ENCODE measurements around the gene YJEFN3.

The YJEFN3 gene

DNA sequence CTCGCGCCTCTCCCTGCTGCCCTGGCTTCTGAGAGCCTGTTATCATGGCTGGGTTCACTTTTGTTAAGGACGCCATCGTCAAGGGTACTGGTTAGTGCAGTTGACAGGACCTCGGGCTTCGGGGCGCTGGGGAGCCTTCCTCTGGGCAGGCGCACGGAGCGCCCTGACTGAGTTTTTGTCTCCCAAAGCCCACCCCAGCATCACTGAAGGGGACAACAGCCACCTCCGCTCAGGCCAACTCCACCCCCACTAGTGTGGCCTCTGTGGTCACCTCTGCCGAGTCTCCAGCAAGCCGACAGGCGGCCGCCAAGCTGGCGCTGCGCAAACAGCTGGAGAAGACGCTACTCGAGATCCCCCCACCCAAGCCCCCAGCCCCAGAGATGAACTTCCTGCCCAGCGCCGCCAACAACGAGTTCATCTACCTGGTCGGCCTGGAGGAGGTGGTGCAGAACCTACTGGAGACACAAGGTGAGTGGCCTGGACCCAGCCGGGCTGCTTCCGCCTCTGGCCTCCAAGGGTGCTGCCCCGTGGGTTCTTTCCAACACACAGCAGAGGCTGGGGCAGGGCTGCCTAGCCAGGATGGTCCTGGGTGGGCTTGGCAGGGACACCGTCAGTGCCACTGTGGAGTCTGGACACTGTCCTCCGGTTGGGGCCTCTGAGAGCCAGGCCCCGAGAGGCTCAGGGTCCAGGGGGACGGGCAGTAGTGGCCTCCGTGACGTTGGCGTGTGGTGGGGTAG is 30.3 kb upstream of the YJEFN3 start:
- no peak for DNase-seq (ENCODE audit: low read depth in 2 of 2)

DNA sequence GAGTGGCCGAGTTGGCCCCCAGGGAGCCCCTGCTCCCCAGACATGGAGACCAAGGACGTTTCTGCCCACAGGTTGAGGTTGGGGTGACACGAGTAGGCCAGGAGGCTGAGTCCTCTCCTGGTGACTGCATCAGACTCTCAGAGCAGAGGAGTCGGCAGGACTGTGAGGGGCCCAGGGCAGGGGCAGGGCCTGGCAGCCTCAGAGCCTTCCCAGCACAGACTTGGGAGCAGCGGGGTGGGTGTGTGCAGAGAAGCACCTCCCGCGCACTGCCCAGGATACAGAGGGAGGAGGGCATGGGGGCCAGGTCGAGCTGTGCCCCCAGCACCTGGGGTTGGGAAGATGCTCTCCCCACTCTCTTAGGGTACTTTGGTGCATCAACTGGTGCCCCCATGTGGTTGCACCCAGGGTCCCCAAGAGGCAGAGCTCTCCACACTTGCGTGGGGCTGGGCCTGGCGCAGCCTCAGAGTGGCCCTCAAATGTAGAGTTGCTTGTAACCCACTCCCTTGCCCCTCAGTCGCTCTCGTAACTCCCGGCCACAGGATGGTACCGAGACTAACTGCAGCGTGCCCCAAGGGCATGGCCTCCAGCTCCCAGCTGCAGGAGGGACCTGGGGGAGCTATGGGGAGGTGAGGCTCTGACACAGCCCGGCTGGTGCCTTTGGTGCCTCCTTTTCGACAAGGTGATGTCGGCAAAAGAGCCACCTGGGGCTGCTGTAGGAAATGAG is 29.3 kb upstream of the YJEFN3 start:
- no peak for DNase-seq (ENCODE audit: low read depth in 2 of 2)

DNA sequence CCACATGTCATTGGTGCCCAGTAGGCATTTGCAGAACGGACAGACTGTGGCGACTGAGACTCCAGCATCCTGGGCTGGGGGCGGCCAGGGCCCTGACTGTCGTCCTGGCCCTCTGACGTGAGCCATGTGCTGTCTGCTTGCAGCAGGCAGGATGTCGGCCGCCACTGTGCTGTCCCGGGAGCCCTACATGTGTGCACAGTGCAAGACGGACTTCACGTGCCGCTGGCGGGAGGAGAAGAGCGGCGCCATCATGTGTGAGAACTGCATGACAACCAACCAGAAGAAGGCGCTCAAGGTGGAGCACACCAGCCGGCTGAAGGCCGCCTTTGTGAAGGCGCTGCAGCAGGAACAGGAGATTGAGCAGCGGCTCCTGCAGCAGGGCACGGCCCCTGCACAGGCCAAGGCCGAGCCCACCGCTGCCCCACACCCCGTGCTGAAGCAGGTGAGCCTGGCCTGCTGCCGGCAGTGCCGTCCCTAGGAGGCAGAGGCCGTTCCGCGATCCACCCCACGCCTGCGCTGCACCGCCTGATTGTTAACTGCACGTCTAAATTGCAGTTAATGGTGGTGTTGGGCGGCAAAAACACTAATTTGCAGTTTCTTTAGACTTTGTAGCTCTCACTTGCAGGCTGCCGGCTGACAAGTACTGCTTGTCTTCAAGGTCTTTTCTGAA is 27.6 kb upstream of the YJEFN3 start:
- no peak for DNase-seq (ENCODE audit: low read depth in 2 of 2)

DNA sequence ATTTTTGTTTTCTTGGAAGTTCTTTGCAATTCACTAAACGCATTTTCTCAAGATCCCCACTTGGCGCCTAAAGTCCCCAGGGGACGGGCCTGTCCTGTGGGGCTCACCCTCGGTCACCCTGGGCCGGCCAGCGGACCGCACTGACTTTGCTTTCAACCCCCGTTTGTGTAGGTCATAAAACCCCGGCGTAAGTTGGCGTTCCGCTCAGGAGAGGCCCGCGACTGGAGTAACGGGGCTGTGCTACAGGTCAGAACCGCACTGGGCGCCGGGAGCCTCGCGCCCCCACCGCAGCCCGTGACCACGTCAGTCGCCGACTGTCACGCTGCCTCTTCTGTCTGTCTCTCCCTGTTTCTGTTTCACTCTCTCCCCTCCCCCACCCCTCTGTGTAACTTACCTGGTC is 26.9 kb upstream of the YJEFN3 start:
- DNase-seq (ENCODE audit: low read depth in 2 of 2), result no peak

DNA sequence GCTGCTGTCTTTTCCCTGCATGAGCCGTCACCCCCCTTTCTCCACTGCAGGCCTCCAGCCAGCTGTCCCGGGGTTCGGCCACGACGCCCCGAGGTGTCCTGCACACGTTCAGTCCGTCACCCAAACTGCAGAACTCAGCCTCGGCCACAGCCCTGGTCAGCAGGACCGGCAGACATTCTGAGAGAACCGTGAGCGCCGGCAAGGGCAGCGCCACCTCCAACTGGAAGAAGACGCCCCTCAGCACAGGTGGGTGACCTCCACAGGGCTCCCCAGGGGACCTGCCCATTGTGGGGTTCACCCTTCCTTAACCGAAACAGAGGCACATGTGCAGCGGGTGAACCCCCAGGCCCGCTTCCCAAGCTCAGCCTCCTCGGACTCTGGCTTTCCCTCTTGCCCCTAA is 26.4 kb upstream of the YJEFN3 start:
- DNase-seq (ENCODE audit: low read depth in 2 of 2), result no peak

DNA sequence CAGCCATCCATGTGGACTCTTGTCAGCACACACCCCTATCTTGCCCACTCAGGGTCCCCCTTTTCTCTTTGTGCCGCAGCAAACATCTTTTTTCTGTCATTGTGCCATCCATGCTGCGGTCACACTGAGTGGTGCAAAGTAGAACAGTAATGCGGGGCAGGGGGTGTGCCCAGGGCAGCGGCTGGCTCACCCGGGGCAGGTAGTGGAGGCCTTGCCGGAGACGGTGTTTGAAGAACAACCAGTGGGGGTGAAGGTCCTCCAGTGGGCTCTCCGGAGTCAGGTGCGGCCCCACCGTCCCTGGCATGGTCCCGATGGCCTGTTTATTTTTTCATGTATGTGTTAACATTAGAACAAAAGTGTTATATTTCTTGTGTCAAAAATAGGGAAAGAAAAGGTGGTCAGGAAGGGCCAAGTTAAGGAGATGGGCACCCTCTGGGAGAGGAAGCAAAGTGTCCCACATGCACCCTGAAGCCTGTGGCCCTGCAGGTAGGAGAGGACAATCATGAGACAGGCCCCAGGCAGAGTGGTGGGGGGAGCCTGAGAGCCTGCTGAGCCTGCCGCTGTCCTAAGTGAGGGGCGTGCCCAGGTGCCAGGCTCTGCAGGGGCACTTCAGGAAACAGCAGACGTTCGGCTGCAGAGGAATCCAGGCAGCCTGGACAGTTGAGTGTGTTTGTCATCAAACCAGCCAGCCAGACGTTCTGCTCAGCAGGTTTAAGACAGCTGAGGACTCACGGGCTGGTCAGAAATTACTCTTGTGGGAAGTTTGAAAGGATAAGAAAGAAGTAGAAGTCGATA is 25.7 kb upstream of the YJEFN3 start:
- no peak for DNase-seq (ENCODE audit: low read depth in 2 of 2)

DNA sequence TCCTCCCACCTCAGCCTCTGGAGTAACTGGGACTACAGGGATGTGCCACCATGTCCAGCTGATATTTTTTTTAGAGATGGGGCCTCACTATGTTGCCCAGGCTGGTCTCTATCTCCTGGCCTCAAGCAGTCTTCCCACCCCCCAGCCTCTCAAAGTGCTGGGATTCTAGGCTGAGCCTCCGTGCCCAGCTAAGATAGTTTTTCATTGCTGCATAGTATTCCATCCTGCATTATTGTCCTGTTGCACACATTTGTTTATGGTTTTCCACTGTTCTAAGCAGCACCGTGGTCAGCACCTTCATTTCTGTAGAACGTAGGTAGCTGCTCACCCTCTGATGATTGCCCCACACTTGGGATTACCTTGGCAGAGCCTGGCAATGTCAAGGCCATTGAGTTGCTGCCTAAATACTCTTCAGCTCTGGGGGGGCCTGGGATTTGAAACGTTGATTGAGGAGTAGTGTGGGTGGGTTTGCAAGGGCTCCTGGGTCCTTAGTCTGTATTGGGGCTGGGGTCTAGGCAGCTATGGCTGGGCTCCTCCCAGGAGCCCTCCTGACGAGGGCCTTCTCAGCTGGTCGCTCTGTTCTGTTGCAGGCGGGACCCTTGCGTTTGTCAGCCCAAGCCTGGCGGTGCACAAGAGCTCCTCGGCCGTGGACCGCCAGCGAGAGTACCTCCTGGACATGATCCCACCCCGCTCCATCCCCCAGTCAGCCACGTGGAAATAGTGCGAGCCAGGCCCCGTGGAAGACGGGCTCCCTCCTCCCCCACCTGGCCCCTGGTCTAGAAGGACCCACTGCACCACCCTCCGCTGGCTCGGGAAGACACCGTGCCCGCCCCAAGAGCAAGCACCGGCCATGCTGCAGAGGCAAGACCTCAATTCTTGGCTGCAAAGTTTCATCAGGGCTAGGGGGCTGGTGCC is 23.7 kb upstream of the YJEFN3 start:
- no peak for DNase-seq (ENCODE audit: low read depth in 2 of 2)

DNA sequence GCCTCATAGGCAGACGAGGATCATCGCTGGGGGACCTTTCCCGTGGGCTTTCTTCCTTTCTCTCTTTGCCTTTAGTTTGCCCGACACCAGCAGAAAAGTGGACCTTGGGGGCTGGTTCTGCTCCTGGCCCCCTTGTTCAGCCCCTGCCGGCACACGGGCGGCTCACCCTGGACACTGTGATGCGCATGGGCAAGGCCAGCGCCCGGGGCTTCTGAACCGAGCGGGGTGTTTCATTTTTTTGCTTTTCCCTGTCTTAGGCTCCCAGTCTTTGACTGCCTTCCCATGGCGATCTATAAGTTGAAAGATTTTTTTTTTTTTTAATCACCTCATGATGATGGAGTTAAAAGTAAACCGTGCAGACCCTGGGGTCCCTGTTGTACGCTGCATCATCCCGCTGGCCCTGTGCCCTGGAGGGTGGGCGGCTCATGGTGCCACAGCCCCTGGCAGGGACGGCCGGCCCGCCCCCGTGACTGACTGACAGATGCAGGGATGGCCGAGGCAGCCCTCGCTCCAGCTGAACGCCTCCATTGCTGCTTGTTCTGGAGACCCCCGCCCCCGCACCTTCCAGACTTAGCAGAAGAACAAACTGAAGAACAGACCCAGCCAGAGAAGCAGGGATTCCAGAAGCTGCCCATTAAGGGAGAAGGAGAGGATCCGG is 22.9 kb upstream of the YJEFN3 start:
- DNase-seq (ENCODE audit: low read depth in 2 of 2), result no peak

DNA sequence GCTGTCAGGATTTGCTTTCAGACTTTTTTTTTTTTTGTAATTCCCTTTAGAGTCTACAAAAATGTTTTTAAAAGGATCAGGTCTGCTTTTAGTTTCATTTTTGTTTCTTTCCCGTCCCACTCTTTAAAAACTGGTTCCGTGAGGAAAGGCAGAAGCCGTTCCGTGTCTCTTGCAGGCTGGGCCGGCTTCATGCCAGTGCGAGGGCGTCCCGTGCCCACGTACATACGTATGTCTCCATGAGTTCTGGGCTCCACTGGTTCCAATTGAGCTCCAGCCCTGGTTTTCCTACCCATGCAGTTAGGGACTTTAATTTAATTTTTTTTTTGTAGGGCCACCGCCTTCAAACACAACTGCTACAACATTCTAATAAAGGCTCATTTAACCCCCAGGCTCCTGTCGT is 22.1 kb upstream of the YJEFN3 start:
- no peak for DNase-seq (ENCODE audit: low read depth in 2 of 2)

DNA sequence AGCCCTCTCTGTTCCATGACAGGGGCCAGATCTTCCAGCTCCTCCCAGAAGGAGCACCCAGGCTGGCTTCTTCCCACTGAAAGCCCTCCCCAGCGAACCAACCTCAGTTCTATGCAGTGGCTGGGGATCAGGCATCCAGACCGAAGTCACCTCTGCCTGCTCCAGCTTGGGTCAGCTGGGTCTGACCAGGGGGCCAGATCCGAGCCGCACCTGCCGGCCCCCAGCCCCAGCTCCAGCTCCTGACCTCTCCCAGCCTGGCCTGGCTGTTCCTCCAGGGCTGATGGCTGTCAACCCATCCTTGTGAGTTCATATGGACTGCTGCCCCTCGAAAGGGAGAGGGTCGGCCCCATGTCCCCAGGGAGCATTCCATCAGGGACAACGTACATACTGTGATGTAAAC is 21.4 kb upstream of the YJEFN3 start:
- no peak for DNase-seq (ENCODE audit: low read depth in 2 of 2)

DNA sequence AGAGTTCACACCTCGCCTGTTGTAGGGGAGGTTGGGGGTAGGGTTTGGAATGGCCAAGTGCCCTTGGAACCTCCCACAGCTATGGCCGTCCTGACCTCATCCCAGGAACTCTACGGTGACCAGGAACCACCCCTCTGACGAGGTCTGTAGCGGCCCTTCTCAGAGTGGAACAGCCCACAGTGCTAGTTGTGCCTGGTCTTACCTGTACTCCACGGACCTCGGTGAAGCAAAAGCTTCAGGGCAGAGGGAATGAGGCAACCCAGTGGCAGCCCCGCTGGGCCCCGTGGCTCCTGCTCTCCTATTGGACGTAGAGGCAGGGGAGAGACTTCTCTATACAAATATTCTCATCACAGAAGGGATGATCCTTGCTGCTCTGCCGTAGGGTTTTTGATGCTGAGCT is 20.5 kb upstream of the YJEFN3 start:
- DNase-seq (ENCODE audit: low read depth in 2 of 2), result no peak

DNA sequence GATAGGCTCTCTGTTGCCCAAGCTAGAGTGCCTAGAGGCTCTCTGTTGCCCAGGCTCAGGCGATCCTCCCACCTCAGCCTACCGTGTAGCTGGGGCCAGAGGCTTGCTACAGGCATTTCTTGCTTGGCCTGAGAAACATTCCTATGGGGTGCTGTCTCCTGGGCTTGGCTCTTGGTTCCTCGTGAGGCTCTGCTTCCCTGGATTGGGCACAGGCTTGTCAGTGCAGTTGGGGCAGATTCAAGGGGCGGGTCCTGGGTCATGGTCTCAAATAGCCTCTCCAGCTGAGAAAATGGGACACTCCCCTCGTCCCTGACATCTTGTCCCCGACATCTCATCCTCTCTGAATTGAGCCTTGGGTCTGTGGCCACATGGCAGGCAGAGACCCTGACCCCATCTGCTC is 18.3 kb upstream of the YJEFN3 start:
- no peak for DNase-seq (ENCODE audit: low read depth in 2 of 2)

DNA sequence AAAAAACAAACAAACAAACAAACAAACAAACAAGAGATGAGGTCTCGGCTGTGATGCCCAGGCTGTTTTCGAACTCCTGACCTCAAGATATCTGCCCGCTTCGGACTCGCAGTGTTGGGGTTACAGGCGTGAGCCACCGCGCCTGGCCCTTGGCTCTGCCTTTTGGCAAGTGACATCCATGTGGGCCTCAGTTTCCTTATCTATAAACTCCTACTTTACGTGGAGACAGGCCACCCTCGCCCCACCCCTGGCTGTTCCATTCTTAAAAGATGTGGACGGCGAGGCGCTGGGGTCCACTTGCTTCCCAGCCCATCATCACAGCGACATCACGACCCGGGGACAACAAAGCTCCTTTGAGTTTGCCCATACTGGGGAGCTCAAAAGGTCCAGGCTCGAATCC is 15.0 kb upstream of the YJEFN3 start:
- DNase-seq (ENCODE audit: low read depth in 2 of 2), result no peak

DNA sequence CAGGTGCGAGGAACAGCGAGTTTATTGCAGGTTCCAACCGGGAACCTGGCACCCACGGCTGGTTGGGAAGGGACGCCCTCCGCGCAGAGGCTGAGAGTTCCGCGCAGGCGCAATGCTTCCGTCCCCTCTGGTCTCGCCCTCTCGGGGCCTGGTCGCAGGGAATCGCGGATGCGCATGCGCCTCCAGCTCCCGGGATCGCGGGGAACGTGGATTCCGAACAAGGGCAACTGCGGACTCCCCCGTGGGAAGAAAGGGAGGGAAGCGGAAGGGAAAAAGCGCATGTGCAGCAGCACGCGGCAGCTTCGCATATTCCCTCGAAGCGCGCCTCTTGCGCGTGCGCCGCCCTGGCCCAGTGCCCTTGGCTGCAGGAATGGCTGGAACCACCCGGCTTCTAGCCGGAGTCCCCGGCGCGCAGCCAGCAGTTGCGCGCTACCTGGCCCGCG is 14.5 kb upstream of the YJEFN3 start:
- DNase-seq (ENCODE audit: low read depth in 2 of 2), result no peak

DNA sequence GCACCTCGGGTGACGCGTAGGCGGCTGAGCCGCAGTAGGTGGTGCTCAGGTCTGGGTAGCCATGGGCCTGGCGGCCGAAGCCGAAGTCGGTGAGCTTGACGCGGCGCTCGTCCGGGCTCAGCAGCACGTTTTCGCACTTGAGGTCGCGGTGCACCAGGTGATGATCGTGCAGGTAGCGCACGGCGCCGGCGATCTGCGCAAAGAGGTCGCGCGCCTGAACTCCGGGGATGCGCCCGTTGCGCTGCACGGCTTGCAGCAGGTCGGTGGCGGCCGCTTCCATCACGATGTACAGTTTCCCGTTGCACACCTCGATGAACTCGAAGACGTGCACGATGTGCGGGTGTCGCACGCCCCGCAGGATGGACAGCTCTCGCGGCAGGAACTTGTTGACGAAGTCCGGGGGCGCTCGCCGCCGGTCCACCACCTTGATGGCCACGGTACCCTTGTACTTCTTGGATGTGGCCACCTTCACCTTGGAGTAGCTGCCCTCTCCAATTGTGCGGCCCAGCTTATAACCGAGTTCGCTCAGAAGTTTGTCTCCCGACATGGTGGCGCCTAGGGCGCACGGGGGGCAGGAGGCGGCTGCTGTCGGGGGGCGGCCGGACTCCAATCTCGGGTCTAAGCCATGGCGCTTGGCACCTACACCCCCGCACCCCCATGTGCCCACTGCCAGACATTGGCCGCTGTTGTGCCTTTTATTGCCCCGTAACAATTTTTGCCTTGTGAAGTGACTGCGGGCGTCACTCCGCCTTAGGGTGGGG is 13.7 kb upstream of the YJEFN3 start, which contains the start of gene TSSK6:
Gene TSSK6 (minus strand): TSS at position 668 of the 761 bp plus-strand sequence. CDS start 121 bp downstream, at position 547.
- no peak for DNase-seq (ENCODE audit: low read depth in 2 of 2)

DNA sequence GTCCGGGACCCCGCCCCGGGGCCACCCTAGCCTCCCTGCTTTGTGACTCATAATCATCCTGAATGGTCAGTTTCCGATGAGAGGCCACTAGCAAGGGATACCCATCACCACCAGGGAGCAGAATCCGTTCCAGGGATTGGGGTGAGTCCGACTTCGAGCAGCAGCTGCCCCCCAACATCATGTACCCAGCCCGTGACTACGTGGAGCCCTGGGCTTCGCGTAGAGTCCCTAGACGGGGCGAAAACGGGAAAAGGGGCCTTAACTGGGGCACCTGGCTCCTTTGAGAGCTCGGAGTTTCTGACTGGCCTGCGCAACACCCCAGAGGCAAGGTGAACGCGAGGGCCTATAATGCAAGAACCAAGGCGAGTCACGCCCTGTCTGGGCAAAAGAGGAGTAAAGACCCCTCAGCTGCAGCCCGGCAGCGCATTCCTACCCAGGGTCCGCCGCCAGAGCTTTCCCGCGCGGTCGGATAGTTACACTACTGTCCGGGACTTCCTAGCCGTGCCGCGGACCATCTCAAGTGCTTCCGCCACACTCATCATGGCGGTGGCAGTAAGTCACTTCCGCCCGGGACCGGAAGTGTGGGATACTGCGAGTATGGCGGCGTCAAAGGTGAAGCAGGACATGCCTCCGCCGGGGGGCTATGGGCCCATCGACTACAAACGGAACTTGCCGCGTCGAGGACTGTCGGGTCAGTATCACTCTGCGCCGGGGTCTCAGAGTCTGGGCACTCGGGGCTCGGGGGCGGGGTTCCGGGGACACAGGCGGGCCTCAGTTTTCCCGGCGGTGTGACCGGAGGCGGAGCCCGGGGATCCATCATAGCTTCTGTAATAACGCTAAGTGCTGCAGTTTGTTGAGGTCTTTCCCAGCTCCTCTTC is 12.8 kb upstream of the YJEFN3 start, which contains the start of gene NDUFA13:
Gene NDUFA13 (plus strand): TSS at position 584 of the 878 bp plus-strand sequence. CDS start 14 bp downstream, at position 598.
- DNase-seq (ENCODE audit: low read depth in 2 of 2), result peak; percentile 88 to 94

DNA sequence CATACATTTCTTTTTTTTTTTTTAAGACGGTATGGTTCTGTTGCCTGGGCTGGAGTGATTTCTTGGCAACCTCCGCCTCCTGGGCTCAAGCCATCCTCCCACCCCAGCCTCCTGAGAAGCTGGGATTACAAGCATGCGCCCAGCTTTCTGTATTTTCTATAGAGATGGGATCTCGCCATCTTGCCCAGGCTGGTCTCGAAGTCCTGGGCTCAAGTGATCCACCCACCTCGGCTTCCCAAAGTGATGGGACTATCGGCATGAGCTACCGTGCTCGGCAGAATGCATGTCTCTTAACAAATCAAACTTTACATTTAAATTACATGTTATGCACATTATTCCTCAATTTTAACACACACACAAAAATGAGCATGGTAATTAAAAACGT is 11.5 kb upstream of the YJEFN3 start:
- no peak for DNase-seq (ENCODE audit: low read depth in 2 of 2)

DNA sequence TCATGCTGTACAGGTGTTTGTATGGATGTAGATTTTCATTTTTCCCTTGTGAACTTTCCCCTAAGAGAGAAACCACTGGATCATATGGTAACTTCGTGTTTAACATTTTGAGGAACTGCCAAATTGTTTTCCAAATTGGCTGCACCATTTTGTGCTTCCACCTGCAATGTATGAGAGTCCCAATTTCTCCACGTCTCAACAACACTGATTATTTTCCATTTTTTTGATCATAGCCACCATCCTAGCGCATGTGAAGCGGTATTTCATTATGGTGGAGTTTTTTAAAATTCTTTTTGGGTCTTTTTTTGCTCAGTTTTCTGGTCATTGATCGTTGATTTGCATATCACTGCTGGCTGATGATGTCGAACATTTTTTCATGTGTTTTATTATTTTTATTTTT is 7.7 kb upstream of the YJEFN3 start:
- no peak for DNase-seq (ENCODE audit: low read depth in 2 of 2)

Measured in stimulated activated CD4-positive, alpha-beta T cell treated with anti-CD3 and anti-CD28 coated beads, Interleukin-1b, Interleukin-23, amount 100 ng/mL, for 4 hours (primary cell).